Measurements from ENCODE around the gene KLHL7. TPM values are rescaled to one million over a fixed set of nuclear protein-coding genes. Genes with fewer than 3 reads are reported as not detected.

Gene KLHL7
- total and polyA plus RNA-seq, 10 donors = 8.8 to 31.6 (median 20.1) TPM

DNA sequence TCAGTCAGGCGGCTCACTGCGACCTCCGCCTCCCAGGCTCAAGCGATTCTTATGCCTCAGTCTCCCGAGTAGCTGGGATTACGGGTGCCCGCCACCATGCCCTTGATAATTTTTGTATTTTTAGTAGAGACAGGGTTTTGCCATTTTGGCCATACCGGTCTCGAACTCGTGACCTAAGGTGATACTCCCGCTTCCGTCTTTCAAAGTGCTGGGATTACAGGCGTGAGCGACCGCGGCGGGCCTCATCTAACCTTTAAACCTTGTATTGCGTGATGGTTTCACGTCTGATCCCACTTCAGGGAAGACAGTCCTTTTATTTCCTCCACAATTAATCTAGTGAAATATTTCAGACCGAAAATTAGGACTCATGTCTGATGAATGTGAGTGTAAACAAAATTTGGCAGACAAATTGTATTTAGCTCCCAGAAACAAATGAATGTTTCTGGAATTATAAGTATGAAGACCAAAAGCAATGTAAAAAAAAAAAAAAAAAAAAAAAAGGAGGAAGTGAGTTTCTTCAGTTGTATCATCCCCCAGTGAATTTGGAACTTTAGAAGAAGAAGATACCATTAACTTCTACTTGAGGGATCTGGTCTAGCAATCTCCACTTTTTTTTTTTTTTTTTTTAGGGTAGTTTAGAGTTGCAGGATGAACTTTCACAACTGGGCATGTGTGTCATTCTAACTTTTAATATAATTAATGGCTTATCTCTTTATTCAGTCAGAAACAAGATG lies 77.9 kb downstream of the KLHL7 start:
- Histone ChIP-seq H3K36me3 (peaks cover 0 to 39% (median 27%) of the 10 kb centered on the region in 6 donors), H3K4me1 (peaks cover 17 to 65% (median 40%) of the 10 kb centered on the region in 6 donors), H3K27me3 (replicated peaks in 1 of 7) (no peaks in the 10 kb centered on the region), H3K4me3 (peak overlapping the region in 5 of 8 donors; percentile 72 to 94 (median 83)), H3K9me3 (no peaks in the 10 kb centered on the region), H3K27ac (peak overlapping the region in 2 of 8 donors; percentile 4 to 95)
- 85 to 93% (median 90%) methylated on average over 20 of the region's 20 CpGs for WGBS, 5 donors
- DNase-seq = no peak
- intact Hi-C loops (cut with DNase I; ENCODE audit: low total_unique reads) = loop anchor here (5.0 kb wide), 1 partner anchor 76 kb away; the partner anchor contains the start of gene KLHL7
- TF ChIP-seq POLR2AphosphoS5 (IDR thresholded peaks at IDR 0.05) (no peak), POLR2A (IDR thresholded peaks at IDR 0.05) (no peak)
- TF ChIP-seq, protein P1, sequence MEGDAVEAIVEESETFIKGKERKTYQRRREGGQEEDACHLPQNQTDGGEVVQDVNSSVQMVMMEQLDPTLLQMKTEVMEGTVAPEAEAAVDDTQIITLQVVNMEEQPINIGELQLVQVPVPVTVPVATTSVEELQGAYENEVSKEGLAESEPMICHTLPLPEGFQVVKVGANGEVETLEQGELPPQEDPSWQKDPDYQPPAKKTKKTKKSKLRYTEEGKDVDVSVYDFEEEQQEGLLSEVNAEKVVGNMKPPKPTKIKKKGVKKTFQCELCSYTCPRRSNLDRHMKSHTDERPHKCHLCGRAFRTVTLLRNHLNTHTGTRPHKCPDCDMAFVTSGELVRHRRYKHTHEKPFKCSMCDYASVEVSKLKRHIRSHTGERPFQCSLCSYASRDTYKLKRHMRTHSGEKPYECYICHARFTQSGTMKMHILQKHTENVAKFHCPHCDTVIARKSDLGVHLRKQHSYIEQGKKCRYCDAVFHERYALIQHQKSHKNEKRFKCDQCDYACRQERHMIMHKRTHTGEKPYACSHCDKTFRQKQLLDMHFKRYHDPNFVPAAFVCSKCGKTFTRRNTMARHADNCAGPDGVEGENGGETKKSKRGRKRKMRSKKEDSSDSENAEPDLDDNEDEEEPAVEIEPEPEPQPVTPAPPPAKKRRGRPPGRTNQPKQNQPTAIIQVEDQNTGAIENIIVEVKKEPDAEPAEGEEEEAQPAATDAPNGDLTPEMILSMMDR (IDR thresholded peaks at IDR 0.05 in 8 of 11, conservative IDR thresholded peaks at IDR 0.05 in 3 of 11) = no peak

DNA sequence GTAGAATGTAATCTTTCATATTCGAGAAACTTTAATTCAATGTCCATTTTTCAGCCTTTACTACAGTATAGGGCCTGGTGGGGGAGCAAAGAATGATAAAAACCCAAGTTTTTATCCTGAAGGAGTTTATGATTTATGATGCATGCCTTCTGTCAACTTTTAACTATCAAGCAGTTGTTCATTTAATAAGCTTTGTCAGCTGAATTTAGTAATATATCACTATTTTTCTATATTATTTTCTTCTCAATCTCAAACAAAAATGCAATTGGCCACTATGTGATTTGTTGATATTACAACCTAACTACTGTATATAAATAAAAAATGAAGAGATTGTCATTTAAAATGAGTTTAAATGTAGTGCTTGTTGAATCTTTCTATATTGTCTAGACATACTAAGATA lies 78.7 kb downstream of the KLHL7 start:
- H3K9me3 ChIP-seq = no peaks in the 10 kb centered on the region
- H3K27me3 ChIP-seq (replicated peaks in 1 of 7) = no peaks in the 10 kb centered on the region
- peaks cover 17 to 65% (median 40%) of the 10 kb centered on the region in 6 donors for H3K4me1 ChIP-seq
- 84 to 100% (median 94%) methylated on average over 1 of the region's 1 CpG for WGBS, 5 donors
- DNase-seq = no peak
- intact Hi-C loops (cut with DNase I; ENCODE audit: low total_unique reads) = loop anchor here (5.0 kb wide), 1 partner anchor 77 kb away; the partner anchor contains the start of gene KLHL7
- no peak overlapping the region for H3K4me3 ChIP-seq
- no peak overlapping the region for H3K27ac ChIP-seq
- TF ChIP-seq POLR2AphosphoS5 (IDR thresholded peaks at IDR 0.05) (no peak), POLR2A (IDR thresholded peaks at IDR 0.05) (no peak)
- TF ChIP-seq, protein P1 (IDR thresholded peaks at IDR 0.05 in 8 of 11, conservative IDR thresholded peaks at IDR 0.05 in 3 of 11) = no peak
- peaks cover 0 to 47% (median 35%) of the 10 kb centered on the region in 6 donors for H3K36me3 ChIP-seq

DNA sequence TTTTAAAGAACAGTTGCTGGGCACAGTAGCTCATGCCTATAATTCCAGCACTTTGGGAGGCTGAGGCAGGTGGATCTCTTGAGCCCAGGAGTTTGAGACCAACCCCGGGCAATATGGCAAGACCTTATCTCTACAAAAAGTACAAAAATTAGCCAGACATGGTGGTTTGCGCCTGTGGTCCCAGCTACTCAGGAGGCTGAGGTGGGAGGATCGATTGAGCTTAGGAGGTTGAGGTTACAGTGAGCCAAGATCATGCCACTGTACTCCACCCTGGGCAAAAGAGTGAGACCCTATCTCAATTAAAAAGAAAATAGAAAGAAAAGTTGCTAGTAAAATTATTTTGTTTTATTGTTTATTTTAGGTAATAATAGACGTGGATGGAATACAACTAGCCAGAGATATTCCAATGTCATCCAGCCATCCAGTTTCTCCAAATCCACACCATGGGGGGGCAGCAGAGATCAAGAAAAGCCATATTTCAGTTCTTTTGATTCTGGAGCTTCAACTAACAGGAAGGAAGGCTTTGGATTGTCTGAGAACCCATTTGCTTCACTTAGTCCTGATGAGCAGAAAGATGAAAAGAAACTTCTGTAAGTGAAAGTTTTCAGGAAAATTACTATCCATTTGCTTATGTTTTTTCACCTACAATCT lies 79.2 kb downstream of the KLHL7 start:
- Histone ChIP-seq H3K9me3 (no peaks in the 10 kb centered on the region), H3K4me3 (no peak overlapping the region), H3K36me3 (peaks cover 0 to 53% (median 40%) of the 10 kb centered on the region in 6 donors), H3K27me3 (replicated peaks in 1 of 7) (no peaks in the 10 kb centered on the region), H3K27ac (no peak overlapping the region), H3K4me1 (peaks cover 17 to 66% (median 40%) of the 10 kb centered on the region in 6 donors)
- no peak for DNase-seq
- WGBS, 5 donors = 79 to 90% (median 84%) methylated on average over 4 of the region's 4 CpGs
- intact Hi-C loops (cut with DNase I; ENCODE audit: low total_unique reads) = loop anchor here (5.0 kb wide), 1 partner anchor 78 kb away; the partner anchor contains the start of gene KLHL7
- TF ChIP-seq POLR2AphosphoS5 (IDR thresholded peaks at IDR 0.05) (no peak), POLR2A (IDR thresholded peaks at IDR 0.05) (no peak)
- TF ChIP-seq, protein P1 (IDR thresholded peaks at IDR 0.05 in 8 of 11, conservative IDR thresholded peaks at IDR 0.05 in 3 of 11) = peak in 7 of 11 experiments; percentile 14 to 35 (median 27)

DNA sequence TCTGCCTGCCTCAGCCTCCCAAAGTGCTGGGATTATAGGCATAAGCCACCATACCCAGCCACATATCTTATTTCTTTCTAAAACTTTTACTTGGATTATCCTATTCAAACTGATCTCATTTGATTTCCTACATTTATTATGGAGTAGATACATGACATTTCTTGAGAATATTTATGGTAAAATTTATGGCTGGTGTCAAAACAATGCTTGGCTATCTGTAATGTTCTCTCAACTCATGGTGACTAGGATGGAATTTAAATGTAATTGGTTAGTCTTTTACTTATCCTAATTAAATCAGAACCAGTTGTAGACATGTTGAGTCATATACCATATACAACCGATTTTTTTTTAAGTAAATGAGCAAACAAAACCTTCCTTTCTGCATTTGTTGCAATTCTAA lies 80.4 kb downstream of the KLHL7 start:
- no peak for TF ChIP-seq POLR2A (IDR thresholded peaks at IDR 0.05)
- TF ChIP-seq, protein P1 (IDR thresholded peaks at IDR 0.05 in 8 of 11, conservative IDR thresholded peaks at IDR 0.05 in 3 of 11) = no peak
- TF ChIP-seq POLR2AphosphoS5 (IDR thresholded peaks at IDR 0.05) = no peak
- intact Hi-C loops (cut with DNase I; ENCODE audit: low total_unique reads) = no loop called here
- WGBS, 5 donors = 78 to 89% (median 80%) methylated on average over 1 of the region's 1 CpG
- Histone ChIP-seq H3K36me3 (peaks cover 0 to 64% (median 41%) of the 10 kb centered on the region in 6 donors), H3K27ac (no peak overlapping the region), H3K27me3 (replicated peaks in 1 of 7) (no peaks in the 10 kb centered on the region), H3K4me1 (peaks cover 17 to 65% (median 37%) of the 10 kb centered on the region in 6 donors), H3K9me3 (no peaks in the 10 kb centered on the region), H3K4me3 (no peak overlapping the region)
- no peak for DNase-seq
